HL-60 (cell line): Measurements from ENCODE around the gene MEIOC.
A peak's percentile ranks its signal among the peaks of the same experiment; 100 is the strongest.

ENCODE experiments used
- DNase-seq, 2 experiments: peaks; one replicate each; pipeline ENCODE4 v3.0.0-alpha.2; 2010 to 2020; ENCODE audit warnings: low read depth in 1 of 2, low spot score in 1 of 2
- H3K27ac ChIP-seq: fragments of 250-450 bp; sonication (Bioruptor Pico); replicated peaks from 2 replicates; pipeline ENCODE4 v1.5.1; 2020; ENCODE audit warnings: mild to moderate bottlenecking, moderate library complexity
- H3K27me3 ChIP-seq: fragments of 250-450 bp; sonication (Bioruptor Pico); 2 replicates; pipeline ENCODE4 v1.5.1; 2021; ENCODE audit warnings: mild to moderate bottlenecking, moderate library complexity; ENCODE audit not compliant: insufficient read depth, poor library complexity, severe bottlenecking
- H3K4me3 ChIP-seq: replicated peaks from 2 replicates; pipeline ENCODE4 v1.5.1; 2011; ENCODE audit warnings: mild to moderate bottlenecking, control low read depth, low read length; ENCODE audit not compliant: insufficient read depth
- GABPA ChIP-seq: IDR thresholded peaks from 2 replicates; pipeline ENCODE4 v1.6.1; 2012; ENCODE audit warnings: low read depth
- POLR2AphosphoS5 ChIP-seq: IDR thresholded peaks from 2 replicates; pipeline ENCODE4 v1.6.1; 2012; ENCODE audit warnings: low read depth
- REST ChIP-seq: IDR thresholded peaks from 2 replicates; pipeline ENCODE4 v1.6.1; 2012; ENCODE audit warnings: low read depth; ENCODE audit not compliant: insufficient replicate concordance
- SPI1 ChIP-seq: IDR thresholded peaks from 2 replicates; pipeline ENCODE4 v1.6.1; 2012; ENCODE audit warnings: low read depth, mild to moderate bottlenecking, borderline replicate concordance
- long read RNA-seq: library from polyadenylated mRNA; unstranded; transcript quantifications from one replicate; pipeline ENCODE4 v2.0.0, GENCODE V29; 2020
- TF ChIP-seq, protein P1 (sequence below): IDR thresholded peaks from one replicate; pipeline ENCODE4 v1.5.1; 2011; ENCODE audit warnings: low read length, control low read depth, inconsistent platforms; ENCODE audit not compliant: insufficient read depth

MEIOC gene
- long read RNA-seq, partial matches to known transcripts = 0 of 1 reads
- long read RNA-seq, other reads (novel, unspliced or antisense) = 1 of 1 reads

DNA sequence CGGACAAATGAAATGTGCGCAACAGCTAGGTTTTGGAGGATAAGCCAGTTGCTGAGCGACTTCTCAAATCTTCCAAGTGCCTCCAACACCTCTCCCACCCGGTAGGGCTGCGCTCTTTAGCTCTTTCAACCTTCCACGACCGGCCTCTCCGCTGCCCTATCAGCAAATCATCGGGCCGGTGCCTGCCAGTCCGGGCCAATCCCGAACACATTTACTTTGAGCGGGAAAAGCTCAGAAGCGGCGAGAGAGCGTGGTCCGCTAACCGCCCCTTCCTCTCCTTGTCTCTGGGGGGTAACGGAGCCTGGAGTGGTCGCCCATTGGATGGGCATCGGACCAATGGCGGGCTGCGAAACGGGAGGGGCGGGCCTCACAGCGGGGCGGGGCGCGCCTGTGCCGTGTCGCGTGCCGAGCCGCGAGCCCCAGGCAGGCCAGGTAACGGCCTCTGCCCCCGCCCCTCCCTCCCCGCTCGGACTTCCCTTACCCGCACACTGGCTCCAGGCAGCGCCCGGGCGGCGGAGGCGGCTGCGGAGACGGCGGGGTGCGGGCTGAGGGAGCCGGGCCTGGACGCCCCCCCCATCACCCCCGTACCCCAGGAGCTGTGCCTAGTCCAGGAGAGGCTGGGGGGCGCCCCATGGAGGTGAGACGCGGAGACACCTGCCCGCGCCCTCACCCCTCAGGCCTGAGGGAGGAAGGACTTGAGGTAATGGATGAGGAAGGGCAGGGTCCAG lies at the start of gene MEIOC:
Gene MEIOC, plus strand, starts transcription at position 486 of the 728 bp plus-strand sequence. Its CDS starts 146 bp downstream, at position 632.
- no peak within 1 kb of the TSS for H3K27ac ChIP-seq
- H3K4me3 ChIP-seq = peak within 1 kb of the TSS; percentile 37
- DNase-seq = peak; percentile 48 to 50
- H3K27me3 ChIP-seq = peaks cover 6% of the 10 kb centered on the region
- TF ChIP-seq, protein P1, sequence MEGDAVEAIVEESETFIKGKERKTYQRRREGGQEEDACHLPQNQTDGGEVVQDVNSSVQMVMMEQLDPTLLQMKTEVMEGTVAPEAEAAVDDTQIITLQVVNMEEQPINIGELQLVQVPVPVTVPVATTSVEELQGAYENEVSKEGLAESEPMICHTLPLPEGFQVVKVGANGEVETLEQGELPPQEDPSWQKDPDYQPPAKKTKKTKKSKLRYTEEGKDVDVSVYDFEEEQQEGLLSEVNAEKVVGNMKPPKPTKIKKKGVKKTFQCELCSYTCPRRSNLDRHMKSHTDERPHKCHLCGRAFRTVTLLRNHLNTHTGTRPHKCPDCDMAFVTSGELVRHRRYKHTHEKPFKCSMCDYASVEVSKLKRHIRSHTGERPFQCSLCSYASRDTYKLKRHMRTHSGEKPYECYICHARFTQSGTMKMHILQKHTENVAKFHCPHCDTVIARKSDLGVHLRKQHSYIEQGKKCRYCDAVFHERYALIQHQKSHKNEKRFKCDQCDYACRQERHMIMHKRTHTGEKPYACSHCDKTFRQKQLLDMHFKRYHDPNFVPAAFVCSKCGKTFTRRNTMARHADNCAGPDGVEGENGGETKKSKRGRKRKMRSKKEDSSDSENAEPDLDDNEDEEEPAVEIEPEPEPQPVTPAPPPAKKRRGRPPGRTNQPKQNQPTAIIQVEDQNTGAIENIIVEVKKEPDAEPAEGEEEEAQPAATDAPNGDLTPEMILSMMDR = peak; percentile 11
- no peak for TF ChIP-seq REST

- TF ChIP-seq, protein P1 = no peak
- TF ChIP-seq REST (no peak), POLR2AphosphoS5 (no peak), SPI1 (no peak), GABPA (no peak)
- H3K4me3 ChIP-seq = no peak overlapping the region
- DNase-seq = no peak
- no peaks in the 10 kb centered on the region for H3K27me3 ChIP-seq
- H3K27ac ChIP-seq = no peak overlapping the region
Observed at GRCh38 chr17:44606658-44607057, 49.6 kb upstream of the MEIOC start.

GRCh38 chr17:44607836-44608690 lies 48.2 kb upstream of the MEIOC start:
- TF ChIP-seq POLR2AphosphoS5 (no peak), SPI1 (no peak), GABPA (no peak), REST (no peak)
- TF ChIP-seq, protein P1 = no peak
- Histone ChIP-seq H3K27ac (no peak overlapping the region), H3K27me3 (no peaks in the 10 kb centered on the region), H3K4me3 (no peak overlapping the region)
- DNase-seq = no peak
